ENCODE data around the gene PHOX2A.

GRCh38 chr11:72203163-72203562 lies 40.8 kb downstream of the PHOX2A start:
- TF ChIP-seq CTCF (IDR thresholded peaks at IDR 0.05), result no peak
- no peak for TF ChIP-seq EZH2 (IDR thresholded peaks at IDR 0.05; ENCODE audit: borderline replicate concordance, insufficient read depth, low read depth, low read length, poor library complexity, severe bottlenecking)
